Measurements from ENCODE around the gene ADGRL2. TPM values are rescaled to one million over a fixed set of nuclear protein-coding genes. Genes with fewer than 3 reads are reported as not detected.

The ADGRL2 gene
- total and polyA plus RNA-seq, 9 of the 15 experiments (the other 6 are each of a cell fraction or from before 2014, with no cell fraction given): 0.03 to 0.15 (median 0.13) TPM; not detected in 6

DNA sequence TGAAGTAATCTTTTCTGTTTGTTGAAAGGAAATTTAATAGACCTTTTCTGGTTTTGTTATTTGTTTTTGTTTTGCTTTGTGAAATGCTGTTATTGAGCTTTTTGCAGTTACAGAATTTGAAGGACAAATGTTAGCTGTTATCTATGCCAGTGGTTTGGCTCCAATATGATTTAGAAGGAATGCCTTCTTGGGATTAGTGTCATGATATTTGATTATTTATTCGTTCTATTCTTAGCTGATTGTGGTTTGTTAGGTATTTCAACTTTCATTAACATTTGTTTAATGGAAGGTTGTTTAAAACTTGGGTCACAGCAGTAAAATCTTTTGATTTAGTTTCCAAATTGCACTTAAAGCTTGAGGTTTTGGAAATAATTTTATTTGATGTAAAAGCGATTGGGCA lies 33.5 kb downstream of the ADGRL2 start:
- TF ChIP-seq MCM2 (IDR thresholded peaks at IDR 0.05; ENCODE audit: low read depth) (no peak), ZNF830 (CRISPR knock-in tag; IDR thresholded peaks at IDR 0.05) (no peak), EZH2 (IDR thresholded peaks at IDR 0.05; ENCODE audit: borderline replicate concordance, low read depth, low read length) (no peak), SNRNP70 (optimal IDR thresholded peaks at IDR 0.05; ENCODE audit: low read depth, low read length) (no peak), KAT8 (IDR thresholded peaks at IDR 0.05; ENCODE audit: low read depth) (no peak), HDAC2 (IDR thresholded peaks at IDR 0.05) (no peak), KLF13 (tag; IDR thresholded peaks at IDR 0.05; ENCODE audit: borderline replicate concordance, low read depth) (no peak), FOXK1 (CRISPR knock-in tag; IDR thresholded peaks at IDR 0.05; ENCODE audit: borderline replicate concordance) (no peak), KAT7 (CRISPR knock-in tag; IDR thresholded peaks at IDR 0.05; ENCODE audit: borderline replicate concordance) (no peak), HNRNPLL (IDR thresholded peaks at IDR 0.05; ENCODE audit: low read depth, low read length, poor library complexity, severe bottlenecking) (no peak), ZNF445 (CRISPR knock-in tag; IDR thresholded peaks at IDR 0.05; ENCODE audit: low read depth) (no peak)
- TF ChIP-seq, protein P1, sequence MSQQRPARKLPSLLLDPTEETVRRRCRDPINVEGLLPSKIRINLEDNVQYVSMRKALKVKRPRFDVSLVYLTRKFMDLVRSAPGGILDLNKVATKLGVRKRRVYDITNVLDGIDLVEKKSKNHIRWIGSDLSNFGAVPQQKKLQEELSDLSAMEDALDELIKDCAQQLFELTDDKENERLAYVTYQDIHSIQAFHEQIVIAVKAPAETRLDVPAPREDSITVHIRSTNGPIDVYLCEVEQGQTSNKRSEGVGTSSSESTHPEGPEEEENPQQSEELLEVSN (IDR thresholded peaks at IDR 0.05; ENCODE audit: borderline replicate concordance in 1 of 2, extremely low read depth in 1 of 2, insufficient read depth in 1 of 2, insufficient read length in 1 of 2, low read depth in 1 of 2, low read length in 1 of 2, poor library complexity in 1 of 2, severe bottlenecking in 1 of 2): no peak
- TF ChIP-seq, protein P2, sequence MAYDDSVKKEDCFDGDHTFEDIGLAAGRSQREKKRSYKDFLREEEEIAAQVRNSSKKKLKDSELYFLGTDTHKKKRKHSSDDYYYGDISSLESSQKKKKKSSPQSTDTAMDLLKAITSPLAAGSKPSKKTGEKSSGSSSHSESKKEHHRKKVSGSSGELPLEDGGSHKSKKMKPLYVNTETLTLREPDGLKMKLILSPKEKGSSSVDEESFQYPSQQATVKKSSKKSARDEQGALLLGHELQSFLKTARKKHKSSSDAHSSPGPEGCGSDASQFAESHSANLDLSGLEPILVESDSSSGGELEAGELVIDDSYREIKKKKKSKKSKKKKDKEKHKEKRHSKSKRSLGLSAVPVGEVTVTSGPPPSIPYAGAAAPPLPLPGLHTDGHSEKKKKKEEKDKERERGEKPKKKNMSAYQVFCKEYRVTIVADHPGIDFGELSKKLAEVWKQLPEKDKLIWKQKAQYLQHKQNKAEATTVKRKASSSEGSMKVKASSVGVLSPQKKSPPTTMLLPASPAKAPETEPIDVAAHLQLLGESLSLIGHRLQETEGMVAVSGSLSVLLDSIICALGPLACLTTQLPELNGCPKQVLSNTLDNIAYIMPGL (CRISPR knock-in tag; IDR thresholded peaks at IDR 0.05): no peak
- no peaks in the 10 kb centered on the region for H3K36me3 ChIP-seq (ENCODE audit: control insufficient read depth, insufficient read depth, low read length)
- H3K4me2 ChIP-seq (ENCODE audit: insufficient read depth, low read length): no peak overlapping the region
- BruUV-seq (replicated peaks): no TSS peak
- H3K4me3 ChIP-seq: no peak overlapping the region
- CTCF ChIA-PET (ENCODE audit: low intra/inter-chr PET ratio): no interaction called here
- H3K79me2 ChIP-seq (ENCODE audit: control insufficient read depth, insufficient read depth, low read length): no peaks in the 10 kb centered on the region
- in situ Hi-C loops (cut with MboI) (no loop called here), intact Hi-C loops (cut with micrococcal nuclease) (no loop called here)
- no peak overlapping the region for H2AFZ ChIP-seq (ENCODE audit: low read depth, low read length)
- no peak overlapping the region for H3K27ac ChIP-seq (ENCODE audit: extremely low read depth, low read depth, low read length)
- no peaks in the 10 kb centered on the region for H3K27me3 ChIP-seq (ENCODE audit: control insufficient read depth in 2 of 2, insufficient read depth in 2 of 2, low read length in 2 of 2)
- POLR2A ChIA-PET: no interaction called here
- H3K9me1 ChIP-seq (ENCODE audit: control insufficient read depth, insufficient read depth, low read length): no peaks in the 10 kb centered on the region
- FAIRE-seq: no peak
- WGBS (ENCODE audit: insufficient coverage, low coverage, missing lambda C conversion rate): 0% methylated on average over 2 of the region's 2 CpGs
- H4K20me1 ChIP-seq (replicated peaks; ENCODE audit: control insufficient read depth, insufficient read depth, low read length): no peaks in the 10 kb centered on the region
- H3K9me3 ChIP-seq (replicated peaks; ENCODE audit: control insufficient read depth, insufficient read depth, low read depth, low read length): no peaks in the 10 kb centered on the region
- H3K9ac ChIP-seq (ENCODE audit: insufficient read depth in 1 of 2, low read depth in 2 of 2, low read length in 2 of 2): no peak overlapping the region
- no peaks in the 10 kb centered on the region for H3K4me1 ChIP-seq (replicated peaks in 1 of 2; ENCODE audit: control insufficient read depth in 2 of 2, insufficient read depth in 2 of 2, low read length in 2 of 2)
- no peak for DNase-seq (ENCODE audit: extremely low read depth in 1 of 4, low spot score in 3 of 4)
- ATAC-seq: no peak
